Measurements from ENCODE around the gene ZNF57. TPM values are rescaled to one million over a fixed set of nuclear protein-coding genes. Genes with fewer than 3 reads are reported as not detected.
A peak's percentile ranks its signal among the peaks of the same experiment; 100 is the strongest.
"Not testable (repeated sequence)": the region's sequence is repeated elsewhere in the genome, so short reads cannot be mapped to it uniquely, and the experiment has no call there.

The ZNF57 gene
- total and polyA plus RNA-seq, 12 donors: 1.0 to 5.5 (median 3.0) TPM

DNA sequence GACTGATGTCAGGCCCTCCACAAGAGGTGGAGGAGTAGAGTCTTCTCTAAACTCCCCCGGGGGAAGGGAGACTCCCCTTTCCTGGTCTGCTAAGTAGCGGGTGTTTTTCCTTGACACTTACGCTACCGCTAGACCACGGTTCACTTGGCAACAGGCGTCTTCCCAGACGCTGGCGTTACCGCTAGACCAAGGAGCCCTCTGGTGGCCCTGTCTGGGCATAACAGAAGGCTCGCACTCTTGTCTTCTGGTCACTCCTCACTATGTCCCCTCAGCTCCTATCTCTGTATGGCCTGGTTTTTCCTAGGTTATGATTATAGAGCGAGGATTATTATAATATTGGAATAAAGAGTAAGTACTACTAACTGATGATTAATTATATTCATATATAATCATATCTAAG is 28.6 kb upstream of the ZNF57 start:
- WGBS, 2 donors: 14 to 24% methylated on average over 2 to 10 of the region's 11 CpGs

DNA sequence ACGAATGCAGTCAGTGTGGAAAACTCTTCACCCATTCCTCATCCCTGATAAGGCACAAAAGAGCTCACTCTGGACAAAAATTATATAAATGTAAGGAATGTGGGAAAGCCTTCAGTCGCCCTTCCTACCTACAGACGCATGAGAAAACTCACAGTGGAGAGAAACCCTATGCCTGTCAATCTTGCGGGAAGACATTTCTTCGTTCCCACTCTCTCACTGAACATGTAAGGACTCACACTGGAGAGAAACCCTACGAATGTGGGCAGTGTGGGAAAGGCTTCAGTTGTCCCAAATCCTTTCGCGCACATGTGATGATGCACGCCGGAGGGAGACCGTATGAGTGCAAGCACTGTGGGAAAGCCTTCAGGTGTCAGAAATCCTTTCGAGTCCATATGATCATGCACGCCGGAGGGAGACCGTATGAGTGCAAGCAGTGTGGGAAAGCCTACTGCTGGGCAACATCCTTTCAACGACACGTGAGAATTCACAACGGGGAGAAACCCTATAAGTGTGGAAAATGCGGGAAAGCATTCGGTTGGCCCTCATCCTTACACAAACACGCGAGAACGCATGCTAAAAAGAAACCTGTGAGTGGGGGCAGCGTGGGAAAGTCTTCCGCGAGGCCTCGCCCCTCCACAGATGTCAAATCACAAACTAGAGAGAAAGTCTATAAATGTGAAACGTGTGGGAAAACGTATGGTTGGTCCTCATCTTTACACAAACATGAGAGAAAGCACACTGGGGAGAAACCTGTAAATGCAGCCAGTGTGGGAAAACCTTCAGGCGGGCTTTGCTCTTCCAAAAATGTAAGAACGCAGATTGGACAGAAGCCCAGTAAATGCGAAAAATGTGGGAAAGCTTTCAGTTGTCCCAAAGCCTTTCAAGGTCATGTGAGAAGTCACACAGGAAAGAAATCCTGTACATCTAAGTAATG is 23.1 kb upstream of the ZNF57 start:
- Histone ChIP-seq H3K4me1 (no peaks in the 10 kb centered on the region), H3K9me3 (peaks cover 0 to 55% (median 30%) of the 10 kb centered on the region in 11 donors), H3K4me3 (no peak overlapping the region), H3K36me3 (no peaks in the 10 kb centered on the region), H3K27ac (no peak overlapping the region), H3K27me3 (peaks cover 0 to 4% (median 0%) of the 10 kb centered on the region in 7 donors)
- 87 to 89% methylated on average over 32 of the region's 32 CpGs for WGBS, 2 donors
- intact Hi-C loops (cut with DNase I): loop anchor here in 2 of 10 donors (5.0 to 10.0 kb wide), 2 partner anchors 230 to 233 kb away; no protein-coding TSS in a partner anchor
- no peak for DNase-seq
- ATAC-seq: no peak
- TF ChIP-seq, protein P1, sequence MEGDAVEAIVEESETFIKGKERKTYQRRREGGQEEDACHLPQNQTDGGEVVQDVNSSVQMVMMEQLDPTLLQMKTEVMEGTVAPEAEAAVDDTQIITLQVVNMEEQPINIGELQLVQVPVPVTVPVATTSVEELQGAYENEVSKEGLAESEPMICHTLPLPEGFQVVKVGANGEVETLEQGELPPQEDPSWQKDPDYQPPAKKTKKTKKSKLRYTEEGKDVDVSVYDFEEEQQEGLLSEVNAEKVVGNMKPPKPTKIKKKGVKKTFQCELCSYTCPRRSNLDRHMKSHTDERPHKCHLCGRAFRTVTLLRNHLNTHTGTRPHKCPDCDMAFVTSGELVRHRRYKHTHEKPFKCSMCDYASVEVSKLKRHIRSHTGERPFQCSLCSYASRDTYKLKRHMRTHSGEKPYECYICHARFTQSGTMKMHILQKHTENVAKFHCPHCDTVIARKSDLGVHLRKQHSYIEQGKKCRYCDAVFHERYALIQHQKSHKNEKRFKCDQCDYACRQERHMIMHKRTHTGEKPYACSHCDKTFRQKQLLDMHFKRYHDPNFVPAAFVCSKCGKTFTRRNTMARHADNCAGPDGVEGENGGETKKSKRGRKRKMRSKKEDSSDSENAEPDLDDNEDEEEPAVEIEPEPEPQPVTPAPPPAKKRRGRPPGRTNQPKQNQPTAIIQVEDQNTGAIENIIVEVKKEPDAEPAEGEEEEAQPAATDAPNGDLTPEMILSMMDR (IDR thresholded peaks at IDR 0.05): no peak

More for the DNA sequence above, 28.6 kb upstream of the ZNF57 start:
- H3K4me1 ChIP-seq, H3K36me3 ChIP-seq, H3K4me3 ChIP-seq, ATAC-seq, DNase-seq, H3K27ac ChIP-seq, H3K27me3 ChIP-seq: not testable (repeated sequence)
- TF ChIP-seq, protein P1 (IDR thresholded peaks at IDR 0.05): peak in 8 of 9 donors; percentile 8 to 50 (median 32)
- intact Hi-C loops (cut with DNase I): loop anchor here in 7 of 10 donors (5.0 to 10.0 kb wide), 2 partner anchors 225 to 227 kb away; no protein-coding TSS in a partner anchor
- peaks cover 0 to 30% (median 13%) of the 10 kb centered on the region in 11 donors for H3K9me3 ChIP-seq

DNA sequence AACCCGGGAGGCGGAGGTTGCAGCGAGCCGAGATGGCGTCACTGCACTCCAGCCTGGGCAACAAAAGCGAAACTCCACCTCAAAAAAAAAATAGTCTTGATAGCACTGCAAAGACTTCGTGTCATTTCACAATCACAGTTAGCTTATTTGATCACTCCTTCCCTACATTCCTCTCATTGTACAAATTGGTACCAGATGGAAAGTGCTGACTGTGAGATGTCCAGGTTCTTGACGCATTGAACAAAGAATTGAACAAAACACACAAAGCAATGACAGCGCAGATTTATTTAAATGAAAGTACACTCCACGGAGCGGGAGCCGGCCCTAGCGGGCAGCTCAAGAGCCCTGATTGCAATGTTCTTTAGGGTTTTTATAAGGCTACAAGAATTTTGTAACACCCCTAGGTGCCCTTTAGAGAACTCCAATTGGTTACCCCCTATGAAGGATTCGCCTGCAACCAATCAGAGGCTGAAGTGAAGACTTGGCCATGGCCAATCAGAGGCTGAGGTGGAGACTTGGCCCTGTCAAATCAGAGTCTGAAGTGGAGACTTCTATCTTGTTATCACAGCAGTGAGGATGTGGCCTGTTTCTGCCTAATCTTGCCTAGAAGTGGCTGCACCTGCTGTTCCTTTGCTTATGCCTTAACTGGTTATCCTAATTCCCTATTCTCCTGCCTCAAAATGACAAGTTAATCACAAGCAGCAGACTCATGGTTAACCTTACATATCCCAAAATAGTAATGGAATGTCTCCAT is 16.9 kb upstream of the ZNF57 start:
- DNase-seq (no peak), ATAC-seq (no peak)
- 85 to 90% methylated on average over 14 of the region's 14 CpGs for WGBS, 2 donors
- no peak overlapping the region for H3K4me3 ChIP-seq
- intact Hi-C loops (cut with DNase I): loop anchor here in 2 of 10 donors (10.0 kb wide), 2 partner anchors 61 to 281 kb away; partner anchors contain the start of gene ZNF77 (in 1 of the 2)
- H3K36me3 ChIP-seq: no peaks in the 10 kb centered on the region
- peaks cover 0 to 17% (median 0%) of the 10 kb centered on the region in 11 donors for H3K9me3 ChIP-seq
- peaks cover 0 to 4% (median 0%) of the 10 kb centered on the region in 7 donors for H3K27me3 ChIP-seq
- TF ChIP-seq, protein P1 (IDR thresholded peaks at IDR 0.05): no peak
- H3K27ac ChIP-seq: no peak overlapping the region
- peaks cover 0 to 10% (median 4%) of the 10 kb centered on the region in 9 donors for H3K4me1 ChIP-seq

DNA sequence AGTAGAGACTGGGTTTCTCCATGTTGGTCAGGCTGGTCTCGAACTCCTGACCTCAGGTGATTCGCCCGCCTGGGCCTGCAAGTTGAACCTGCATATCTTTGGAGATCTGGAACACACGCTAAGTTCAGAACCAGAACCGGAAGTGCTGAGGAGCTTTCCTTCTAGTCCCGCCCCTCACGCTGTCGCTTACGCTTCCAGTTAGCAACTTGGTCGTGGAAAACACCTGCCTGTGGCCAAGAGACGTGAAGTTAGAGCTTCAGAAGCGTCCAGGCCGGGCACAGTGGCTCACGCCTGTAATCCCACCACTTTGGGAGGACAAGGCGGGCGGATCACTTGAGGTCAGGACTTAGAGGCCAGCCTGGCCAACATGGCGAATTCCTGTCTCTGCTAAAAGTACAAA is 15.0 kb upstream of the ZNF57 start:
- H3K36me3 ChIP-seq: no peaks in the 10 kb centered on the region
- no peak for DNase-seq
- ATAC-seq: no peak
- no peak overlapping the region for H3K4me3 ChIP-seq
- peaks cover 0 to 2% (median 0%) of the 10 kb centered on the region in 7 donors for H3K27me3 ChIP-seq
- no peaks in the 10 kb centered on the region for H3K9me3 ChIP-seq
- intact Hi-C loops (cut with DNase I): loop anchor here in 5 of 10 donors (5.0 to 10.0 kb wide), 3 partner anchors 59 to 279 kb away; partner anchors contain the start of gene ZNF77 (in 1 of the 5)
- H3K27ac ChIP-seq: no peak overlapping the region
- TF ChIP-seq, protein P1 (IDR thresholded peaks at IDR 0.05): no peak
- 86 to 87% methylated on average over 17 of the region's 17 CpGs for WGBS, 2 donors
- peaks cover 0 to 10% (median 4%) of the 10 kb centered on the region in 9 donors for H3K4me1 ChIP-seq

All from heart right ventricle (tissue), 16 donors.